Mucosa of rectum (tissue), 2 donors: ENCODE results near the gene IL6.
"Not testable (repeated sequence)": the region's sequence is repeated elsewhere in the genome, so short reads cannot be mapped to it uniquely, and the experiment has no call there.

Experiments
- H3K27ac ChIP-seq, 2 donors: one replicate each; pipeline ENCODE4 v1.7.0; 2013; ENCODE audit warnings: inconsistent platforms in 2 of 2, low read depth in 2 of 2, low read length in 2 of 2
- H3K27me3 ChIP-seq, 2 donors: one replicate each; pipeline ENCODE4 v1.7.0; 2013; ENCODE audit warnings: low read length in 2 of 2; ENCODE audit not compliant: control insufficient read depth in 2 of 2, insufficient read depth in 2 of 2
- H3K36me3 ChIP-seq, 2 donors: one replicate each; pipeline ENCODE4 v1.7.0; 2013; ENCODE audit warnings: low read length in 2 of 2; ENCODE audit not compliant: control insufficient read depth in 2 of 2, insufficient read depth in 2 of 2
- H3K4me1 ChIP-seq, 2 donors: one replicate each; pipeline ENCODE4 v1.7.0; 2013; ENCODE audit warnings: low read length in 2 of 2, mild to moderate bottlenecking in 1 of 2; ENCODE audit not compliant: control insufficient read depth in 2 of 2, insufficient read depth in 2 of 2
- H3K4me3 ChIP-seq, 2 donors: one replicate each; pipeline ENCODE4 v1.7.0; 2013; ENCODE audit warnings: low read length in 2 of 2
- H3K9ac ChIP-seq, 2 donors: one replicate each; pipeline ENCODE4 v1.7.0; 2013; ENCODE audit warnings: low read length in 2 of 2, low read depth in 1 of 2, mild to moderate bottlenecking in 1 of 2
- H3K9me3 ChIP-seq, 2 donors: one replicate each; pipeline ENCODE4 v1.7.0; 2013; ENCODE audit warnings: low read length in 2 of 2; ENCODE audit not compliant: control insufficient read depth in 2 of 2
- donor health status: healthy.
- donor health status: Normal muscosa, but diverticular disease.

Gene IL6

DNA sequence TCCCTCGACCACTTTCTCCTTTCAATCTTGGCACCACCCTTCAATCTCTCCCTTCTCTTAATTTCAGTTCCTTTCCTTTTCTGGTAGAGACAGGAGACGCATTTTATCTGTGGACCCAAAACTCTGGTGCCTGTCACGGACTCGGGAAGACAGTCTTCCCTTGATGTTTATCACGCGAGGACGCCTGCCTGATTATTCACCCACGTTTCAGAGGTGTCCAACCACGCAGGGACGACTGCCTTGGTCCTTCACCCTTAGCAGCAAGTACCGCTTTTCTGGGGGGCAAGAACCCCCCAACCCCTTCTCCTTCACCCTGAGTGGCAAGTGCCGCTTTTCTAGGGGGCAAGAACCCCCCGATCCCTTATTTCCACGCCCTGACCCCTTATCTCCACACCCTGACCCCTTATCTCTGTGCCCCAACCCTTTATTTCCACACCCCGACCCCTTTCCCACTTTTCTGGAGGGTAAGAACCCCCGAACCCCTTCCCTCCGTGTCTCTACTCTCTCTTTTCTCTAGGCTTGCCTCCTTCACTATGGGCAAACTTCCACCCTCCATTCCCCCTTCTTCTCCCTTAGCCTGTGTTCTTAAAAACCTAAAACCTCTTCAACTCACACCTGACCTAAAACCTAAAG, 22.9 kb upstream of the IL6 start:
- H3K9ac ChIP-seq, H3K27me3 ChIP-seq, H3K27ac ChIP-seq, H3K9me3 ChIP-seq, H3K36me3 ChIP-seq, H3K4me1 ChIP-seq, H3K4me3 ChIP-seq: not testable (repeated sequence)

GRCh38 chr7:22704722-22705121, 22.3 kb upstream of the IL6 start:
- H3K4me3 ChIP-seq, H3K27me3 ChIP-seq, H3K9me3 ChIP-seq, H3K9ac ChIP-seq, H3K4me1 ChIP-seq, H3K36me3 ChIP-seq, H3K27ac ChIP-seq: not testable (repeated sequence)

DNA sequence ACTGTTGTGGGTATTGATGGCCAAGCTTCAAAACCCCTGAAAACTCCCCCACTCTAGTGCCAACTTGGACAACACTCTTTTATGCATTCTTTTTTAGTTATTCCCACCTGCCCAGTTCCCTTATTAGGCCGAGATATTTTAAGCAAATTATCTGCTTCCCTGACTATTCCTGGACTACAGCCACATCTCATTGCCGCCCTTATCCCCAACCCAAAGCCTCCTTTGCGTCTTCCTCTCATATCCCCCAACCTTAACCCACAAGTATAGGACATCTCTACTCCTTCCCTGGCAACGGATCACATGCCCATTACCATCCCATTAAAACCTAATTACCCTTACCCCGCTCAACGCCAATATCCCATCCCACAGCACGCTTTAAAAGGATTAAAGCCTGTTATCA, 21.1 kb upstream of the IL6 start:
- H3K4me1 ChIP-seq, H3K9ac ChIP-seq, H3K9me3 ChIP-seq, H3K27me3 ChIP-seq, H3K36me3 ChIP-seq, H3K27ac ChIP-seq, H3K4me3 ChIP-seq: not testable (repeated sequence)

DNA sequence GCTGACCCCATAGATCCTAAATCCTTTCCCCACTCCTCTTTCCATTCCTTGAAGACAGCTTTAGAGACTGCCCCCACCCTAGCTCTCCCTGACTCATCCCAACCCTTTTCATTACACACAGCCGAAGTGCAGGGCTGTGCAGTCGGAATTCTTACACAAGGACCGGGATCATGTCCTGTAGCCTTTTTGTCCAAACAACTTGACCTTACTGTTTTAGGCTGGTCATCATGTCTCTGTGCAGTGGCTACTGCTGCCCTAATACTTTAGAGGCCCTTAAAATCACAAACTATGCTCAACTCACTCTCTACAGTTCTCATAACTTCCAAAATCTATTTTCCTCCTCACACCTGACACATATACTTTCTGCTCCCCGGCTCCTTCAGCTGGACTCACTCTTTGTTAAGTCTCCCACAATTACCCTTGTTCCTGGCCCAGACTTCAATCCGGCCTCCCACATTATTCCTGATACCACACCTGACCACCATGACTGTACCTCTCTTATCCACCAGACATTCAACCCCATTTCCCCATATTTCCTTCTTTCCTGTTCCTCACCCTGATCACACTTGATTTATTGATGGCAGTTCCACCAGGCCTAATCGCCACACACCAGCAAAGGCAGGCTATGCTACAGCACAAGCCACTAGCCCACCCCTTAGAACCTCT, 19.8 kb upstream of the IL6 start:
- H3K36me3 ChIP-seq, H3K9ac ChIP-seq, H3K27ac ChIP-seq, H3K4me3 ChIP-seq, H3K4me1 ChIP-seq, H3K27me3 ChIP-seq, H3K9me3 ChIP-seq: not testable (repeated sequence)

DNA sequence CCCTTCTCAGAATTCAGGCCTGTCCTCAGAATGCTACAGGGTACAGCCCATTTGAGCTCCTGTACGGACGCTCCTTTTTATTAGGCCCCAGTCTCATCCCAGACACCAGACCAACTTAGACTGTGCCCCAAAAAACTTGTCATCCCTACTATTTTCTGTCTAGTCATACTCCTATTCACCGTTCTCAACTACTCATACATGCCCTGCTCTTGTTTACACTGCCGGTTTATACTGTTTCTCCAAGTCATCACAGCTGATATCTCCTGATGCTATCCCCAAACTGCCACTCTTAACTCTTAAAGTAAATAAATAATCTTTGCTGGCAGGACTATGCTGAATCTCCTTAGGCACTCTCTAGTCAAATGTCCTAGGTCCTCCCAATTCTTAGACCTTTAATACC, 18.8 kb upstream of the IL6 start:
- not testable (repeated sequence) for H3K9me3 ChIP-seq, H3K27me3 ChIP-seq, H3K27ac ChIP-seq, H3K36me3 ChIP-seq, H3K9ac ChIP-seq, H3K4me3 ChIP-seq, H3K4me1 ChIP-seq

GRCh38 chr7:22708677-22709061, 18.3 kb upstream of the IL6 start:
- not testable (repeated sequence) for H3K27me3 ChIP-seq, H3K9me3 ChIP-seq, H3K4me1 ChIP-seq, H3K27ac ChIP-seq, H3K36me3 ChIP-seq, H3K4me3 ChIP-seq, H3K9ac ChIP-seq

DNA sequence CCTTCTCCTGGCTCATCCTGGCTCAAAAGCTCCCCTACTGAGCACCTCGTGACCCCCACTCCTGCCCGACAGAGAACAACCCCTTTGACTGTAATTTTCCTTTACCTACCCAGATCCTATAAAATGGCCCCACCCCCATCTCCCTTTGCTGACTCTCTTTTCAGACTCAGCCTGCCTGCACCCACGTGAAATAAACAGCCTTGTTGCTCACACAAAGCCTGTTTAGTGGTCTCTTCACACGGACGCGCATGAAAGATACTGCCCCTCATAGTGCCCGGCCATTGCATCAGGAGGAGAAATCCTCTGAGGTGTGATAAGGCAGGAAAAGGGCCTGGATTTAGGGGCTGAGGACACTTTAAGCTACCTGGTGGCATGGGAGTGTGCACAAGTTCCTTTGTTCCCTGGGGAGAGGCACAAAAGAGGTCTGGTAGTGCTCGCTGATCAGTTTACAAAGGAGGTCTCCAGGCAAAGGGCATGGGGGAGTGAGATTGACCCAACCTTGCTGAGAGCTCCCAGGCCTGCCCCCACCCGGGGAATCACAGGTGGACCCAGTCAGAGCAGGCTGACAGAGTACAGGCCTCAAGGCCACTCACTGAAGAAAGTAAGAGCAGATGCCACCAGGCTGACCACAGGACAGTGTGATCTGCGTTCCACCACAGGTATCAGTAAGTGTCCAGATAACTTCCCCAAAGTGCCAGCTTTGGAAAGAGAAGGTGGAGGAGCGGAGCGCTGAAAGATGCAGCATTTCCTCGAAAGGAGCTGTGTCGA, 17.8 kb upstream of the IL6 start:
- not testable (repeated sequence) for H3K27me3 ChIP-seq, H3K4me1 ChIP-seq, H3K9me3 ChIP-seq, H3K36me3 ChIP-seq, H3K27ac ChIP-seq, H3K4me3 ChIP-seq, H3K9ac ChIP-seq

- no peaks in the 10 kb centered on the region for H3K4me1 ChIP-seq
- no peaks in the 10 kb centered on the region for H3K9me3 ChIP-seq
- no peaks in the 10 kb centered on the region for H3K36me3 ChIP-seq
- no peak overlapping the region for H3K9ac ChIP-seq
- H3K4me3 ChIP-seq, result no peak overlapping the region
- H3K27me3 ChIP-seq, result no peaks in the 10 kb centered on the region
- H3K27ac ChIP-seq, result no peak overlapping the region
Measured at GRCh38 chr7:22709857-22710256, 17.1 kb upstream of the IL6 start.

- Histone ChIP-seq H3K4me1 (no peaks in the 10 kb centered on the region), H3K36me3 (no peaks in the 10 kb centered on the region), H3K27me3 (no peaks in the 10 kb centered on the region), H3K27ac (no peak overlapping the region), H3K4me3 (no peak overlapping the region), H3K9me3 (no peaks in the 10 kb centered on the region), H3K9ac (no peak overlapping the region)
Measured at GRCh38 chr7:22712999-22713398, 14.0 kb upstream of the IL6 start.

DNA sequence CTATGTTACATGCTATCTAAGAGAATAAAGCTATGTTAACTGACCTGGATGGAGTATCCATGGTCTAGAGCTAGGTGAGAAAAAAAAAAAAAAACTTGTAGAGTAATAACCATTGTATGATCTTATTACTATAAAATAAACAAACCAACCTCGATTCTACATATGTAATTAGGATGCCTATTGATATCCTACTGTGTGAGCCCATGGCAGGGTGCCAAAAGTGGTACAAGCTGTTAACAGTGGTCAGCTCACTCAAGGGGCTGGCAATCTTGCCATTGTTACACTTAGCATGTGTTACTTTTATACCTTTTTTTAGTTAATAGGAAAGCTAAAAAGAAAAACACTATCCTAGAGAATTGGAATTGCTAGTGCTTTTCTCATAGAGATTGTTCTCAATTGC, 13.5 kb upstream of the IL6 start:
- no peak overlapping the region for H3K9ac ChIP-seq
- no peak overlapping the region for H3K4me3 ChIP-seq
- no peaks in the 10 kb centered on the region for H3K9me3 ChIP-seq
- no peaks in the 10 kb centered on the region for H3K36me3 ChIP-seq
- no peaks in the 10 kb centered on the region for H3K27me3 ChIP-seq
- H3K4me1 ChIP-seq, result no peaks in the 10 kb centered on the region
- H3K27ac ChIP-seq, result no peak overlapping the region
